Kidney (tissue), 14 donors: Measurements from ENCODE around the gene RBMS1. TPM values are rescaled to one million over a fixed set of nuclear protein-coding genes. Genes with fewer than 3 reads are reported as not detected.

Source experiments
- DNase-seq, 5 donors: peaks; one replicate each; pipeline ENCODE4 v3.0.0-alpha.2; 2013 to 2020
- FAIRE-seq: peaks from 2 replicates; lab custom pipeline; 2012; peaks lifted over from hg19 to GRCh38; lab: Jason Lieb, UNC
- H3K27ac ChIP-seq, 2 donors: one replicate each; pipeline ENCODE4 v1.7.0; 2013; ENCODE audit warnings: low read depth in 2 of 2, low read length in 2 of 2, inconsistent platforms in 1 of 2
- H3K27me3 ChIP-seq: one replicate; pipeline ENCODE4 v1.7.1; 2013; ENCODE audit warnings: low read length, inconsistent platforms; ENCODE audit not compliant: control insufficient read depth, insufficient read depth
- H3K36me3 ChIP-seq, 3 donors: one replicate each; pipeline versions ENCODE4 v1.7.0 to v1.7.1; 2013; ENCODE audit warnings: low read length in 3 of 3, control low read depth in 1 of 3, inconsistent platforms in 1 of 3; ENCODE audit not compliant: insufficient read depth in 3 of 3, control insufficient read depth in 2 of 3
- H3K4me1 ChIP-seq, 3 donors: one replicate each; pipeline versions ENCODE4 v1.7.0 to v1.7.1; 2013; ENCODE audit warnings: low read length in 3 of 3, inconsistent platforms in 1 of 3, low read depth in 1 of 3; ENCODE audit not compliant: control insufficient read depth in 2 of 3, insufficient read depth in 2 of 3
- H3K4me3 ChIP-seq, 3 donors: one replicate each; pipeline versions ENCODE4 v1.7.0 to v1.8.1; 2013; ENCODE audit warnings: low read length in 3 of 3, control low read depth in 1 of 3, inconsistent platforms in 1 of 3
- H3K9ac ChIP-seq, 3 donors: one replicate each; pipeline versions ENCODE4 v1.7.0 to v1.7.1; 2013; ENCODE audit warnings: low read length in 3 of 3, control low read depth in 1 of 3, inconsistent platforms in 1 of 3
- H3K9me3 ChIP-seq, 3 donors: one replicate each; pipeline versions ENCODE4 v1.7.0 to v1.7.1; 2013; ENCODE audit warnings: low read length in 3 of 3, control low read depth in 1 of 3, inconsistent platforms in 1 of 3; ENCODE audit not compliant: control insufficient read depth in 2 of 3, insufficient read depth in 1 of 3
- intact Hi-C: fragments of 100-400 bp; cut with DNase I; formaldehyde crosslinking; loops from one replicate; pipeline ENCODE4 v1.11.1; 2022
- polyA plus RNA-seq: library from polyadenylated mRNA; stranded (reverse); fragments of 350-450 nt; fragmentation: Illumina TruSeq; extraction: RNeasy Lipid Tissue Mini Kit (QIAGEN cat#74804); gene quantifications from one replicate; pipeline ENCODE4 v1.2.3, GENCODE V29; 2014; ENCODE audit warnings: low read depth, low replicate concordance; ENCODE audit not compliant: insufficient read depth
- total RNA-seq: library from RNA; stranded (reverse); fragmentation: NEBNext Ultra II Directional; extraction: Animal tissue kit (Norgen Biotek cat#: 25700); gene quantifications from one replicate; pipeline ENCODE4 v1.2.1, GENCODE V29; 2021
- TF ChIP-seq, protein P1 (sequence below): IDR thresholded peaks from 3 replicates; pipeline ENCODE4 v1.5.1; 2012; ENCODE audit warnings: mild to moderate bottlenecking, moderate library complexity, borderline replicate concordance; ENCODE audit not compliant: insufficient read depth; ENCODE audit errors: extremely low read depth
- donor health status: control.
- donor health status: control.
- donor health status: control.
- donor health status: control.
- donor health status: control.
- donor health status: DM: yes; HTN: yes; CAD: no.
- donor health status: Normal renal cell carcinoma (clear cell type).

The RBMS1 gene
- total and polyA plus RNA-seq, 2 donors from 2014 or later = 25.6 to 94.8 TPM

DNA sequence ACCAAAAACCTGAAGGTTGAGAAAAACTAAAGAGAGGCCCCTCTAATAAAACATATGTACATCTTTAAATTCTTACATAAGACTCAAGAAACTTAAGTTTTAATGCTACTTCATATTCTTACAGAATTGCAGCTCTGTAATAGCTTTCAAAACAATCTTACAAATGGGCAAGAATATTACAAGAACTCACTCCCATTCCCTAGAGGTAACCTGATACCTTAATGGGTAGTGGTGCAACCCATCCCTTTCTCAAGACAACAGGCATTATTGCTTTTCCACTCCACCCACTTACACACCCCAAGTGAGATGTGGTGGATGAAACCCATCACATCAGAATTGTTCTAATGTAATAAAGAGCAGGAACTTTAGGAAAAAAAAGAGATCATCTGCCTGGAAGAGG is 103.7 kb downstream of the RBMS1 start:
- Histone ChIP-seq H3K4me1 (peaks cover 4 to 18% (median 16%) of the 10 kb centered on the region in 3 donors), H3K9ac (no peak overlapping the region), H3K4me3 (no peak overlapping the region), H3K27me3 (no peaks in the 10 kb centered on the region), H3K9me3 (no peaks in the 10 kb centered on the region), H3K27ac (no peak overlapping the region), H3K36me3 (no peaks in the 10 kb centered on the region)
- TF ChIP-seq, protein P1, sequence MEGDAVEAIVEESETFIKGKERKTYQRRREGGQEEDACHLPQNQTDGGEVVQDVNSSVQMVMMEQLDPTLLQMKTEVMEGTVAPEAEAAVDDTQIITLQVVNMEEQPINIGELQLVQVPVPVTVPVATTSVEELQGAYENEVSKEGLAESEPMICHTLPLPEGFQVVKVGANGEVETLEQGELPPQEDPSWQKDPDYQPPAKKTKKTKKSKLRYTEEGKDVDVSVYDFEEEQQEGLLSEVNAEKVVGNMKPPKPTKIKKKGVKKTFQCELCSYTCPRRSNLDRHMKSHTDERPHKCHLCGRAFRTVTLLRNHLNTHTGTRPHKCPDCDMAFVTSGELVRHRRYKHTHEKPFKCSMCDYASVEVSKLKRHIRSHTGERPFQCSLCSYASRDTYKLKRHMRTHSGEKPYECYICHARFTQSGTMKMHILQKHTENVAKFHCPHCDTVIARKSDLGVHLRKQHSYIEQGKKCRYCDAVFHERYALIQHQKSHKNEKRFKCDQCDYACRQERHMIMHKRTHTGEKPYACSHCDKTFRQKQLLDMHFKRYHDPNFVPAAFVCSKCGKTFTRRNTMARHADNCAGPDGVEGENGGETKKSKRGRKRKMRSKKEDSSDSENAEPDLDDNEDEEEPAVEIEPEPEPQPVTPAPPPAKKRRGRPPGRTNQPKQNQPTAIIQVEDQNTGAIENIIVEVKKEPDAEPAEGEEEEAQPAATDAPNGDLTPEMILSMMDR = no peak
- no peak for FAIRE-seq
- intact Hi-C loops = no loop called here
- DNase-seq = no peak

DNA sequence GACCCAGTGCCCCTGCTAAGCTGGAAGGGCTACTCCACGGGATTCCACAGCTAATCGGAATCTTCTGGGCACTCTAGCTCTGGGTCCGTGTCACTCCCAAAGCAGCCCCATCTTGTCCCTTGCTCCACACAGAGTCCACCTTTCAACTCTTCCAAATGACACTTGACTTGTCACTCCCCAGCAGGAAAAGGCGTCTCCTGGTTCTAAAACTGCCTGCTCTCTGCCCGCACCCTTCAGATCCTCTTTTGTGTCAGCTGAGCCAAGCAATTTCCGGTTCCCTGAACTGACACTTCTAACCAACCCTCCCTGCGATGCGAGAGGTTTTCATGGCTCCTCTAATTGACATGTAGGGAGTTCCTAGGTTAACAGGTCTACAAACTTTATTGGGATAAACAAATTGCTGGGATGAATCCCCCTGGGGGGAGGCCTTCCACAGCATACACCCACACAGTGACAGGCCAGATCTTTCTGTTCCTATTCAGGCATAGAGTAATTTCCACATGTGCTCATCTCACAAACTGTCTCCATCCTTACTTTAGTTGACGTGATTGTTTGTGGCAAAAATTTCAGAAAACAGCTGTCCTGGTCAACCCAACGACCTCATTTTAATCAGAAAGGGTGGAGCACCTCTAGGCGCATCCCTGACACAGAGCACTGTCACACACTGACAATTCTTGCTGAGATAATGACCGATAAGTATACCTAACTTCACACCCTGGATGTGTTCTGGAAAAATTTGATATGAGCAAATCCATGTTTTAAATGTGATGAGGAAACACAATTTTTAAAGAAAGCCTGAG is 104.9 kb downstream of the RBMS1 start:
- no peaks in the 10 kb centered on the region for H3K9me3 ChIP-seq
- no peaks in the 10 kb centered on the region for H3K27me3 ChIP-seq
- no peak overlapping the region for H3K4me3 ChIP-seq
- peak overlapping the region in 1 of 3 donors; percentile 16 for H3K9ac ChIP-seq
- H3K27ac ChIP-seq = peak overlapping the region; percentile 70 to 81
- intact Hi-C loops = no loop called here
- FAIRE-seq (no peak), DNase-seq (peak in 3 of 5 donors; percentile 41 to 74 (median 65))
- TF ChIP-seq, protein P1 = no peak
- no peaks in the 10 kb centered on the region for H3K36me3 ChIP-seq
- H3K4me1 ChIP-seq = peaks cover 4 to 18% (median 16%) of the 10 kb centered on the region in 3 donors

DNA sequence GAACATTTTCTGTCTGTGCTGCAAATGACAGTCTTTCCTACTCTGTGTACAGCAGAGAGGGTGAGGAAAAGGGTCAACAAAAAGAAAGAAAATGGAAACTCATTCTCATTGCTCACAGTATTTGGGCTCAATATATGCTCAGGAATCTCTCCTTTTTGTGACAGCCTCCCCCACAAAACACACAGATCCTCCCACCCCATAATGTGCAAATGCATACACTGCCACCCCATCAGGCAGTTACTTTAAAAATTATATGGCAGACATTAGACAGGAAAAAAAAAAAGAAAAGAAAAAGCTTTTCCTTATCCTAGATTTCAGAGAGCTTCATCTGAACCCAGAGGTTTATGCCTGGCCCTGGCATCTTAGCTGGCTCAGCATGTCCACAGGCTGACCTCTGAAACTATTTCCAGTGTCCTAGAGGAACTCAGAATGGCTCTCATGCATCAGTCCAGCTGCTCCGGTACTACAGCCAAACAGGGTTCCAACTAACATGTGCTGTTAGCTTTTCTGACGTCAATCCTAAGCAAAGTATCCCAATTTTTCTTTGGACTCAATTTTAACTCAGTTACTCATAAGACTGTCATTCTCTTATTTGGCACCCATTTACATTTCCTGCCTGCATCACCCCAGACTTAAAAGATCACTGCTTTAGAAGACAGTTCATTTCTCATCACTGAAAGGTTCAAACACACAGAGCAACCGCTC is 105.9 kb downstream of the RBMS1 start:
- TF ChIP-seq, protein P1 = no peak
- FAIRE-seq (peak; percentile 86), DNase-seq (peak in 3 of 5 donors; percentile 45 to 77 (median 73))
- H3K4me1 ChIP-seq = peaks cover 4 to 18% (median 16%) of the 10 kb centered on the region in 3 donors
- H3K27me3 ChIP-seq = no peaks in the 10 kb centered on the region
- intact Hi-C loops = no loop called here
- no peaks in the 10 kb centered on the region for H3K36me3 ChIP-seq
- H3K27ac ChIP-seq = peak overlapping the region; percentile 70 to 81
- no peaks in the 10 kb centered on the region for H3K9me3 ChIP-seq
- H3K4me3 ChIP-seq = no peak overlapping the region
- H3K9ac ChIP-seq = peak overlapping the region in 1 of 3 donors; percentile 16
